ENCODE measurements around the gene PLCD3. TPM values are rescaled to one million over a fixed set of nuclear protein-coding genes. Genes with fewer than 3 reads are reported as not detected.
A peak's percentile ranks its signal among the peaks of the same experiment; 100 is the strongest.

PLCD3 gene
- total and polyA plus RNA-seq, 11 donors = 92.8 to 207 (median 114) TPM

DNA sequence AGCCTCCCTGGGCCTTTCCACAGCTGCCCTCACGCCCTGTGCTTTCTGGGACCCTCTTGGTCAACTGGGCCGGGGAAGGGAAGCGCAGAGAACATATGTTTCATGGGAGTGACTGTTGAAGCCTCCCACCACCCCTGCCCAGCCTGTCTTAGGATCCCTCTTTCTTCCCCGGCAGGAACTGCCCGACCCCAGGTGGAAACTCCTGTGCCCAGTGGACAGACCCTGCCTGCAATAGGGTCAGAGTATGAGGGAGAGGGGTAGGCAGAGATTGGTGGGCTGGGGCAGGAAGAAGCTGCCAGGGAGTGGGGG is 39.9 kb upstream of the PLCD3 start:
- H3K4me3 ChIP-seq = peak overlapping the region in 9 of 12 donors; percentile 4 to 43 (median 38)
- intact Hi-C loops (cut with DNase I) = no loop called here
- peaks cover 0 to 38% (median 28%) of the 10 kb centered on the region in 12 donors for H3K4me1 ChIP-seq
- H3K27me3 ChIP-seq = no peaks in the 10 kb centered on the region
- 53 to 82% (median 74%) methylated on average over 5 of the region's 5 CpGs for WGBS, 4 donors
- H3K36me3 ChIP-seq = peaks cover 0 to 8% (median 0%) of the 10 kb centered on the region in 9 donors
- DNase-seq = no peak
- peak overlapping the region; percentile 77 to 93 (median 84) for H3K27ac ChIP-seq
- no peak for ATAC-seq
- TF ChIP-seq POLR2A (IDR thresholded peaks at IDR 0.05) = no peak
- TF ChIP-seq, protein P1, sequence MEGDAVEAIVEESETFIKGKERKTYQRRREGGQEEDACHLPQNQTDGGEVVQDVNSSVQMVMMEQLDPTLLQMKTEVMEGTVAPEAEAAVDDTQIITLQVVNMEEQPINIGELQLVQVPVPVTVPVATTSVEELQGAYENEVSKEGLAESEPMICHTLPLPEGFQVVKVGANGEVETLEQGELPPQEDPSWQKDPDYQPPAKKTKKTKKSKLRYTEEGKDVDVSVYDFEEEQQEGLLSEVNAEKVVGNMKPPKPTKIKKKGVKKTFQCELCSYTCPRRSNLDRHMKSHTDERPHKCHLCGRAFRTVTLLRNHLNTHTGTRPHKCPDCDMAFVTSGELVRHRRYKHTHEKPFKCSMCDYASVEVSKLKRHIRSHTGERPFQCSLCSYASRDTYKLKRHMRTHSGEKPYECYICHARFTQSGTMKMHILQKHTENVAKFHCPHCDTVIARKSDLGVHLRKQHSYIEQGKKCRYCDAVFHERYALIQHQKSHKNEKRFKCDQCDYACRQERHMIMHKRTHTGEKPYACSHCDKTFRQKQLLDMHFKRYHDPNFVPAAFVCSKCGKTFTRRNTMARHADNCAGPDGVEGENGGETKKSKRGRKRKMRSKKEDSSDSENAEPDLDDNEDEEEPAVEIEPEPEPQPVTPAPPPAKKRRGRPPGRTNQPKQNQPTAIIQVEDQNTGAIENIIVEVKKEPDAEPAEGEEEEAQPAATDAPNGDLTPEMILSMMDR (IDR thresholded peaks at IDR 0.05) = no peak
- no peaks in the 10 kb centered on the region for H3K9me3 ChIP-seq

DNA sequence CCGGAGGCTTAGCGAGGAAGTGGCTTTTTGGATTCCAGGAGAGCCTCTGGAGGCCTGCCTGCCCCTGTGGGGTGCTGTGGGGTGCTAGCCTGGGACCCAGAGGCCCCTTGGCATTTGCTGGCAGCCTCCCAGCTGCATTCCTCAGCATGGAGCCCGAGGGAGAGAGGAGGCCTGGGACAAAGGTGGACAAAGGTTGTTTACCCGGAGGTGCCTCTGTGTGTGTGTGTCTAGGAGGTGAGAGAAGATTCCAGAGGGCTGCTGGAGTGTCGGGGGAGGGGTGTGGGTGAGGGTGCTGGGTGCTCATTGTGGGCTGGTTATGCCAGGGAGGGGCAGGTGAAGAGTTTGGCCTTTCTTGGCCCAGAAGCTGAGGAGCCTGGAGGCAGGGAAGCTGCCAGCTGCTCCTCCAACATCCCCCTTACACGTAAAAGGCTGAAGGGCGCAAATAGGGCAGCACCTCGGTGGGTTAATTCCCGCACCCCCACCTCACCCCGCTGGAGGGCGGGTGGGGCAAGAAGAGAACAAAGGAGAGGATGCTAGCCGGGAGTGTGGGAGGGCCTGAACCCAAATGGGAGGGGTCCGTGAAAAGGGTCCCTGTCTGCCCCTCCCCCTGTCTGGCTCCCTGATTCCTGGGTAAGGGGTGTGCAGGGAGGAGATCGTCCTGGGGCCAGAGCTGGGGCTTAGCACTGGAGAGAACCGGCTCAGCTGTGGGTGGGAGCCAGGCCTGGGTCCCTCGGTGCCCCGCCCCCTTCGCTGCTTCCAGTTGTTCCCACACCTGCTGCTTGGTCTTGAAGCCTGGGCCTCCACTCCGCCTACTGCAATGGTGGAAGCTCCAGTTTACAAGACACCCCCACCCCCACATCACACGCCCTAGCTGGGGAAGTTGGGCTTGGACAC is 39.3 kb upstream of the PLCD3 start:
- Histone ChIP-seq H3K27me3 (no peaks in the 10 kb centered on the region), H3K36me3 (peaks cover 0 to 8% (median 0%) of the 10 kb centered on the region in 9 donors), H3K9me3 (no peaks in the 10 kb centered on the region), H3K4me3 (peak overlapping the region in 10 of 12 donors; percentile 4 to 43 (median 38)), H3K4me1 (peaks cover 0 to 38% (median 28%) of the 10 kb centered on the region in 12 donors), H3K27ac (peak overlapping the region; percentile 77 to 93 (median 84))
- DNase-seq (peak in 3 of 5 donors; percentile 16 to 39 (median 26)), ATAC-seq (peak; percentile 3 to 25 (median 19))
- TF ChIP-seq POLR2A (IDR thresholded peaks at IDR 0.05) = no peak
- TF ChIP-seq, protein P1 (IDR thresholded peaks at IDR 0.05) = no peak
- WGBS, 4 donors = 34 to 44% (median 40%) methylated on average over 19 to 20 of the region's 20 CpGs
- intact Hi-C loops (cut with DNase I) = no loop called here

DNA sequence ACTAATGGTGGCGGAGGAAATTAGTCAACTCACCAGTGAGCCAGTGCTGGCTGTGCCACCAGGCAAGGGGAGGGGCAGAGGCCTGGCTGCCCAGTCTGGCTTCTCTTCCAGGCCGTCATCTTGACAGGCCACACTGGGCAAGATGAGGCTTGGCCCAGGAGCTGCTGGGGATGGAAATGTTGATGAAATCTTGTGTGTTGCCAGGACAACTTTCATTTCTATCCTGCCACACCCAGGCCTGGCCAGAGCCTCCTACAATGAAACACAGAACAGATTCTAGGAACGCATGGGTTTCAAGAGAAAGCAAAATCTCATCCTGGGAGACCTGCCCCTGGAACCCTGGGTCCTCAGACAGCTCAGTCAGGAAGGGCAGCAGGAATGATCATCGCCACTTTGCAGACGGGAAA is 38.6 kb upstream of the PLCD3 start:
- peaks cover 0 to 8% (median 0%) of the 10 kb centered on the region in 9 donors for H3K36me3 ChIP-seq
- intact Hi-C loops (cut with DNase I) = no loop called here
- WGBS, 4 donors = 4 to 35% (median 32%) methylated on average over 3 to 5 of the region's 5 CpGs
- H3K4me3 ChIP-seq = peak overlapping the region in 9 of 12 donors; percentile 6 to 43 (median 38)
- H3K27me3 ChIP-seq = no peaks in the 10 kb centered on the region
- peak overlapping the region; percentile 77 to 93 (median 84) for H3K27ac ChIP-seq
- peak; percentile 53 to 84 (median 72) for DNase-seq
- H3K9me3 ChIP-seq = no peaks in the 10 kb centered on the region
- peak; percentile 45 to 85 (median 82) for ATAC-seq
- no peak for TF ChIP-seq POLR2A (IDR thresholded peaks at IDR 0.05)
- TF ChIP-seq, protein P1 (IDR thresholded peaks at IDR 0.05) = no peak
- peaks cover 0 to 38% (median 28%) of the 10 kb centered on the region in 12 donors for H3K4me1 ChIP-seq

DNA sequence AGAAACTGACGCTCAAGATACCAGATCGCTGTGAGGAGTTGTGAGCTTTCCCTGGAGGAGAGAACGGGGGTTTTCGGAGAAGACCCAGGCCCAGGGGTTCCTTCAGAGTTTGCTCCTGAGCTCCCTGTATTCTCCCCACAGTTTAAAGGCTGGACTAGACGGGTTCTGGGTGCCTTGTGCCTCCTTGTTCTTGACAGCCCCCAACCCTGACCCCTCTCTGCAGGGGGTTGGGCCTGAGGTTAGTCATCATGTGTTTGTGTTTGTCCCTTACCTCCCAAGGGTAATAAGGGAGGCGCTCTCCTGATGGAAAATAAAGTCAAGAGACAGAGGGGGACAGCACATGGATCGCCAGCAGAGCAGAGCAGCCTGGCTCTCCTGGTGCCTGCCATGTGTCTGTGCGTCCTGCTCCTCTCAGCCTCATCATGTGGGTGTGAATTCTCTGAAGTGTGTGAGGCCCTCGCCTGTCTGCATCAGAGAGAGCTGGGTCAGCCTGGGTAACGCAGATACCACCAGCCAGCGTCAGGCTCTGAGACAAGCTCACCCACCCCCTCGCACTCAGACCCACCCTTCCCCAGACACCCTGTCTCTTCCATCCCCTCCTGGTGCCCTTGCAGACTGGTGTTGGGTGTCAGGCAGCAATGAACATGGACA is 38.1 kb upstream of the PLCD3 start:
- DNase-seq = no peak
- peaks cover 0 to 8% (median 0%) of the 10 kb centered on the region in 9 donors for H3K36me3 ChIP-seq
- peak in 1 of 4 donors; percentile 43 for ATAC-seq
- intact Hi-C loops (cut with DNase I) = no loop called here
- 83 to 89% (median 84%) methylated on average over 9 to 12 of the region's 12 CpGs for WGBS, 4 donors
- peaks cover 0 to 38% (median 28%) of the 10 kb centered on the region in 12 donors for H3K4me1 ChIP-seq
- H3K27ac ChIP-seq = peak overlapping the region; percentile 77 to 93 (median 84)
- no peaks in the 10 kb centered on the region for H3K9me3 ChIP-seq
- H3K27me3 ChIP-seq = no peaks in the 10 kb centered on the region
- TF ChIP-seq, protein P1 (IDR thresholded peaks at IDR 0.05) = no peak
- no peak for TF ChIP-seq POLR2A (IDR thresholded peaks at IDR 0.05)
- no peak overlapping the region for H3K4me3 ChIP-seq
